GM23338 (cell line): Measurements from ENCODE around the gene GRIK4. TPM values are rescaled to one million over a fixed set of nuclear protein-coding genes. Genes with fewer than 3 reads are reported as not detected.

Experiments used
- ATAC-seq: fragments of 200-7000 bp; cut with Tn5 transposase; 3 replicates; pipeline ENCODE4 v1.9.1; 2020
- DNase-seq: peaks from one replicate; pipeline ENCODE4 v3.0.0-alpha.2; 2015; ENCODE audit warnings: low spot score
- H2AFZ ChIP-seq: fragments of 200-600 bp; sonication (generic); 2 replicates; pipeline ENCODE4 v1.8.0; 2016; ENCODE audit warnings: antibody characterized with exemption, mild to moderate bottlenecking, moderate library complexity
- H3F3A ChIP-seq: fragments of 200-600 bp; sonication (generic); replicated peaks from 2 replicates; pipeline ENCODE4 v1.8.0; 2017; ENCODE audit warnings: antibody characterized with exemption, mixed run types, low read depth
- H3K27ac ChIP-seq: fragments of 200-600 bp; sonication (generic); 2 replicates; pipeline ENCODE4 v1.6.1; 2016; ENCODE audit warnings: low read depth
- H3K27me3 ChIP-seq: fragments of 200-600 bp; sonication (generic); 2 replicates; pipeline ENCODE4 v1.8.0; 2016; ENCODE audit warnings: mild to moderate bottlenecking, mixed run types, moderate library complexity; ENCODE audit not compliant: insufficient read depth
- H3K36me3 ChIP-seq: fragments of 200-600 bp; sonication (generic); 2 replicates; pipeline ENCODE4 v1.8.0; 2016; ENCODE audit warnings: mild to moderate bottlenecking; ENCODE audit not compliant: insufficient read depth
- H3K4me1 ChIP-seq: fragments of 200-600 bp; sonication (generic); 2 replicates; pipeline ENCODE4 v1.8.0; 2016; ENCODE audit warnings: mild to moderate bottlenecking, moderate library complexity; ENCODE audit not compliant: insufficient read depth
- H3K4me2 ChIP-seq: fragments of 200-600 bp; sonication (generic); 2 replicates; pipeline ENCODE4 v1.7.1; 2017; ENCODE audit warnings: mixed run types
- H3K4me3 ChIP-seq: fragments of 200-600 bp; sonication (generic); 2 replicates; pipeline ENCODE4 v1.6.1; 2016; ENCODE audit warnings: mixed run types
- H3K79me2 ChIP-seq: fragments of 200-600 bp; sonication (generic); replicated peaks from 2 replicates; pipeline ENCODE4 v1.8.0; 2017; ENCODE audit warnings: mild to moderate bottlenecking; ENCODE audit not compliant: insufficient read depth
- H3K9me2 ChIP-seq: fragments of 200-600 bp; sonication (generic); 2 replicates; pipeline ENCODE4 v1.8.0; 2017; ENCODE audit not compliant: insufficient read depth
- H4K20me1 ChIP-seq: fragments of 200-600 bp; sonication (generic); replicated peaks from 2 replicates; pipeline ENCODE4 v1.8.0; 2017; ENCODE audit warnings: mild to moderate bottlenecking; ENCODE audit not compliant: insufficient read depth
- H3K27ac Mint-ChIP-seq: 2 replicates; pipeline ENCODE4 v1.8.0; 2020; ENCODE audit warnings: inconsistent platforms, mild to moderate bottlenecking, moderate library complexity, mixed read lengths
- H3K27me3 Mint-ChIP-seq: 3 replicates; pipeline ENCODE4 v1.8.0; 2022; ENCODE audit warnings: low read depth, mild to moderate bottlenecking, moderate library complexity, mixed read lengths, inconsistent platforms; ENCODE audit not compliant: insufficient read depth, poor library complexity
- H3K36me3 Mint-ChIP-seq: 3 replicates; pipeline ENCODE4 v1.8.0; 2021; ENCODE audit warnings: low read depth, mild to moderate bottlenecking, inconsistent platforms, moderate library complexity, mixed read lengths
- H3K4me1 Mint-ChIP-seq: 3 replicates; pipeline ENCODE4 v1.8.0; 2020; ENCODE audit warnings: mild to moderate bottlenecking, inconsistent platforms, mixed read lengths
- H3K4me3 Mint-ChIP-seq: 3 replicates; pipeline ENCODE4 v1.8.0; 2021; ENCODE audit warnings: moderate library complexity, mild to moderate bottlenecking, inconsistent platforms, mixed read lengths
- H3K9me3 Mint-ChIP-seq: 3 replicates; pipeline ENCODE4 v1.8.0; 2020; ENCODE audit warnings: moderate library complexity, mild to moderate bottlenecking, inconsistent platforms, mixed read lengths
- CREB1 ChIP-seq: fragments of 250-450 bp; sonication (Bioruptor Pico); IDR thresholded peaks from 2 replicates; pipeline ENCODE4 v1.5.0; 2020; ENCODE audit warnings: low read depth, mild to moderate bottlenecking, moderate library complexity
- EZH2 ChIP-seq: fragments of 200-600 bp; sonication (generic); IDR thresholded peaks from one replicate; pipeline ENCODE4 v1.8.0; 2017; ENCODE audit warnings: antibody characterized with exemption, mild to moderate bottlenecking, low read depth; ENCODE audit not compliant: unreplicated experiment
- EZH2phosphoT487 ChIP-seq: fragments of 200-600 bp; sonication (generic); IDR thresholded peaks from one replicate; pipeline ENCODE4 v1.8.1; 2018; ENCODE audit warnings: antibody characterized with exemption; ENCODE audit not compliant: unreplicated experiment
- JUNB ChIP-seq: IDR thresholded peaks from one replicate; pipeline ENCODE4 v1.6.1; 2016; ENCODE audit warnings: antibody characterized with exemption; ENCODE audit not compliant: unreplicated experiment
- NANOG ChIP-seq: IDR thresholded peaks from 2 replicates; pipeline ENCODE4 v1.6.1; 2016; ENCODE audit warnings: antibody characterized with exemption, borderline replicate concordance
- POLR2AphosphoS5 ChIP-seq: IDR thresholded peaks from 2 replicates; pipeline ENCODE4 v1.6.1; 2016; ENCODE audit warnings: antibody characterized with exemption, low read depth
- STAT1 ChIP-seq: IDR thresholded peaks from one replicate; pipeline ENCODE4 v1.6.1; 2016; ENCODE audit warnings: antibody characterized with exemption; ENCODE audit not compliant: unreplicated experiment
- ZNF114 ChIP-seq: fragments of 250-450 bp; sonication (Bioruptor Pico); IDR thresholded peaks from 2 replicates; pipeline ENCODE4 v1.5.0; 2020; ENCODE audit warnings: mild to moderate bottlenecking, moderate library complexity
- ZNF331 ChIP-seq: fragments of 250-450 bp; sonication (Bioruptor Pico); IDR thresholded peaks from 2 replicates; pipeline ENCODE4 v1.5.0; 2020; ENCODE audit warnings: low read depth, mild to moderate bottlenecking, moderate library complexity
- ZNF462 ChIP-seq: fragments of 250-450 bp; sonication (Bioruptor Pico); IDR thresholded peaks from 2 replicates; pipeline ENCODE4 v1.5.0; 2020; ENCODE audit warnings: mild to moderate bottlenecking, moderate library complexity
- polyA plus RNA-seq: library from polyadenylated mRNA; unstranded; fragments of >200 nt; fragmentation: Nextera tagmentation; extraction: Ambion mirVana; gene quantifications from 2 replicates; pipeline ENCODE4 v1.2.1, GENCODE V29; 2016
- total RNA-seq: library from RNA; depleted of rRNA; stranded (reverse); fragments of >200 nt; shearing (Covaris generic); gene quantifications from 2 replicates; pipeline ENCODE4 v1.2.3, GENCODE V29; 2014
- TF ChIP-seq, protein P1 (sequence below): IDR thresholded peaks from 2 replicates; pipeline ENCODE4 v1.6.1; 2016; ENCODE audit warnings: antibody characterized with exemption
- TF ChIP-seq, protein P2 (sequence below): IDR thresholded peaks from one replicate; pipeline ENCODE4 v1.6.1; 2018; ENCODE audit warnings: antibody characterized with exemption; ENCODE audit not compliant: unreplicated experiment
- TF ChIP-seq, protein P3 (sequence below), 2 experiments: fragments of 200-600 bp in 1 of 2; sonication (generic) in 1 of 2; conservative IDR thresholded peaks; 2 replicates each; pipeline versions ENCODE4 v1.5.1 to v1.6.1; 2016 to 2017; ENCODE audit warnings: antibody characterized with exemption in 2 of 2, low read depth in 2 of 2, mild to moderate bottlenecking in 2 of 2, moderate library complexity in 1 of 2

The GRIK4 gene
- total and polyA plus RNA-seq, 2 experiments from 2014 or later, result 0.63 to 2.2 TPM

DNA sequence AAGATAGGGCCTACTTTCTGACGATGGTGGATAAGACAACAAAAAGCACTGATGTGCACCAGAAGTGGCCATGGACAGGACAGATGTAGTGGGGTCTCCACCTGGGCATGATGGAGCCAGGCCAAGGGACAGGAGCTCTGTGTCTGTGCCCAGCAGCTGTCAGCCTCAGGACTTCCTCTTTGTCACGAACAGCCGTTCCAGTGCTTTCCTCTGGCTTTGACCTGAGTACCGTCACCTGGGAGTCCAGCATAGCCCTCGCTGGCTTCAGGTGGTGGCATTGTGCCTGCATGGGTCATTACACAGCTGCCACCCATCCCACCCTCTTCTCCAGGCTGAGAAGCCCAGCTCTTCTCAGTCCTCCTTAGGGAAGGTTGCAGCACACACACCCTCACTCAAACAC lies 137.8 kb downstream of the GRIK4 start (continued):
- TF ChIP-seq ZNF114 (CRISPR knock-in tag) (no peak), EZH2 (no peak), STAT1 (no peak)

DNA sequence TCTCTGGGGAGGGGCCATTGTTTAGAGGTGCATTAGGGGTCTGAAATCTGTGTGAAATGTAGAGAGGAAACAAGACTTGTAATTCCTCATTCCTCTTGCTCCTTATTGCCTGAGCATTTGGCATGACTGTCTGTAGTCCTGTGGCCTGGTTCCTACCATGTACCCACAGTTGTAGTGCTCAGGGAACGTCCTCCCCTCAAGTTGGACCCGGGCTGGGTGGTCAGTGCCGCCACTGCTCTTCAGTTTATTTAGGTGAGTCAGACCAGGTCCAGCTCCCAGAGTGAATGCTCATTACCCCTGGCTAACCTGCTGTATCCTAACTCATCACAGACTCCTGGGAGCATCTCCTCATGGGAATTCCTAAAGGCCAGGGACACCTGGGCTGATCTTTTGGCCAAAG lies 139.8 kb downstream of the GRIK4 start:
- Mint-ChIP-seq H3K27ac (no peak overlapping the region), H3K27me3 (peaks cover 40% of the 10 kb centered on the region), H3K4me1 (peaks cover 13% of the 10 kb centered on the region), H3K9me3 (no peaks in the 10 kb centered on the region), H3K4me3 (no peak overlapping the region), H3K36me3 (no peaks in the 10 kb centered on the region)
- Histone ChIP-seq H3K4me3 (no peak overlapping the region), H3K79me2 (no peaks in the 10 kb centered on the region), H3K36me3 (no peaks in the 10 kb centered on the region), H3K4me1 (peaks cover 3% of the 10 kb centered on the region; the same call in 1 of the 2 replicates), H4K20me1 (no peaks in the 10 kb centered on the region; the same call in 1 of the 2 replicates), H3K27ac (no peak overlapping the region), H3K4me2 (no peak overlapping the region), H3K27me3 (peaks cover 32% of the 10 kb centered on the region), H2AFZ (no peak overlapping the region), H3K9me2 (no peaks in the 10 kb centered on the region), H3F3A (no peaks in the 10 kb centered on the region)
- DNase-seq (no peak), ATAC-seq (no peak)
- TF ChIP-seq, protein P1, sequence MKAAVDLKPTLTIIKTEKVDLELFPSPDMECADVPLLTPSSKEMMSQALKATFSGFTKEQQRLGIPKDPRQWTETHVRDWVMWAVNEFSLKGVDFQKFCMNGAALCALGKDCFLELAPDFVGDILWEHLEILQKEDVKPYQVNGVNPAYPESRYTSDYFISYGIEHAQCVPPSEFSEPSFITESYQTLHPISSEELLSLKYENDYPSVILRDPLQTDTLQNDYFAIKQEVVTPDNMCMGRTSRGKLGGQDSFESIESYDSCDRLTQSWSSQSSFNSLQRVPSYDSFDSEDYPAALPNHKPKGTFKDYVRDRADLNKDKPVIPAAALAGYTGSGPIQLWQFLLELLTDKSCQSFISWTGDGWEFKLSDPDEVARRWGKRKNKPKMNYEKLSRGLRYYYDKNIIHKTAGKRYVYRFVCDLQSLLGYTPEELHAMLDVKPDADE, result no peak
- TF ChIP-seq EZH2phosphoT487, result no peak
- TF ChIP-seq ZNF114 (CRISPR knock-in tag), result no peak
- no peak for TF ChIP-seq EZH2
- no peak for TF ChIP-seq CREB1 (CRISPR knock-in tag)
- TF ChIP-seq, protein P2, sequence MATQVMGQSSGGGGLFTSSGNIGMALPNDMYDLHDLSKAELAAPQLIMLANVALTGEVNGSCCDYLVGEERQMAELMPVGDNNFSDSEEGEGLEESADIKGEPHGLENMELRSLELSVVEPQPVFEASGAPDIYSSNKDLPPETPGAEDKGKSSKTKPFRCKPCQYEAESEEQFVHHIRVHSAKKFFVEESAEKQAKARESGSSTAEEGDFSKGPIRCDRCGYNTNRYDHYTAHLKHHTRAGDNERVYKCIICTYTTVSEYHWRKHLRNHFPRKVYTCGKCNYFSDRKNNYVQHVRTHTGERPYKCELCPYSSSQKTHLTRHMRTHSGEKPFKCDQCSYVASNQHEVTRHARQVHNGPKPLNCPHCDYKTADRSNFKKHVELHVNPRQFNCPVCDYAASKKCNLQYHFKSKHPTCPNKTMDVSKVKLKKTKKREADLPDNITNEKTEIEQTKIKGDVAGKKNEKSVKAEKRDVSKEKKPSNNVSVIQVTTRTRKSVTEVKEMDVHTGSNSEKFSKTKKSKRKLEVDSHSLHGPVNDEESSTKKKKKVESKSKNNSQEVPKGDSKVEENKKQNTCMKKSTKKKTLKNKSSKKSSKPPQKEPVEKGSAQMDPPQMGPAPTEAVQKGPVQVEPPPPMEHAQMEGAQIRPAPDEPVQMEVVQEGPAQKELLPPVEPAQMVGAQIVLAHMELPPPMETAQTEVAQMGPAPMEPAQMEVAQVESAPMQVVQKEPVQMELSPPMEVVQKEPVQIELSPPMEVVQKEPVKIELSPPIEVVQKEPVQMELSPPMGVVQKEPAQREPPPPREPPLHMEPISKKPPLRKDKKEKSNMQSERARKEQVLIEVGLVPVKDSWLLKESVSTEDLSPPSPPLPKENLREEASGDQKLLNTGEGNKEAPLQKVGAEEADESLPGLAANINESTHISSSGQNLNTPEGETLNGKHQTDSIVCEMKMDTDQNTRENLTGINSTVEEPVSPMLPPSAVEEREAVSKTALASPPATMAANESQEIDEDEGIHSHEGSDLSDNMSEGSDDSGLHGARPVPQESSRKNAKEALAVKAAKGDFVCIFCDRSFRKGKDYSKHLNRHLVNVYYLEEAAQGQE, result no peak
- TF ChIP-seq ZNF462, result no peak
- no peak for TF ChIP-seq POLR2AphosphoS5
- no peak for TF ChIP-seq STAT1
- TF ChIP-seq ZNF331 (CRISPR knock-in tag), result no peak
- no peak for TF ChIP-seq NANOG
- TF ChIP-seq, protein P3, sequence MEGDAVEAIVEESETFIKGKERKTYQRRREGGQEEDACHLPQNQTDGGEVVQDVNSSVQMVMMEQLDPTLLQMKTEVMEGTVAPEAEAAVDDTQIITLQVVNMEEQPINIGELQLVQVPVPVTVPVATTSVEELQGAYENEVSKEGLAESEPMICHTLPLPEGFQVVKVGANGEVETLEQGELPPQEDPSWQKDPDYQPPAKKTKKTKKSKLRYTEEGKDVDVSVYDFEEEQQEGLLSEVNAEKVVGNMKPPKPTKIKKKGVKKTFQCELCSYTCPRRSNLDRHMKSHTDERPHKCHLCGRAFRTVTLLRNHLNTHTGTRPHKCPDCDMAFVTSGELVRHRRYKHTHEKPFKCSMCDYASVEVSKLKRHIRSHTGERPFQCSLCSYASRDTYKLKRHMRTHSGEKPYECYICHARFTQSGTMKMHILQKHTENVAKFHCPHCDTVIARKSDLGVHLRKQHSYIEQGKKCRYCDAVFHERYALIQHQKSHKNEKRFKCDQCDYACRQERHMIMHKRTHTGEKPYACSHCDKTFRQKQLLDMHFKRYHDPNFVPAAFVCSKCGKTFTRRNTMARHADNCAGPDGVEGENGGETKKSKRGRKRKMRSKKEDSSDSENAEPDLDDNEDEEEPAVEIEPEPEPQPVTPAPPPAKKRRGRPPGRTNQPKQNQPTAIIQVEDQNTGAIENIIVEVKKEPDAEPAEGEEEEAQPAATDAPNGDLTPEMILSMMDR (conservative IDR thresholded peaks at IDR 0.05; ENCODE audit: low read depth in 2 of 2), result no peak
- no peak for TF ChIP-seq JUNB
